Stimulated activated CD4-positive, alpha-beta T cell treated with anti-CD3 and anti-CD28 coated beads, Interleukin-1b, Interleukin-23, amount 100 ng/mL, for 24 hours (primary cell): ENCODE results near the gene RGS17.

ENCODE experiments used
- DNase-seq, 4 experiments: peaks; one replicate each; pipeline ENCODE4 v3.0.0-alpha.2; 2020; ENCODE audit warnings: low read depth in 4 of 4, low spot score in 1 of 4

RGS17 gene

GRCh38 chr6:152959333-152959732, 171.7 kb downstream of the RGS17 start:
- DNase-seq: no peak

- no peak for DNase-seq
These were observed 173.3 kb downstream of the RGS17 start for GRCh38 chr6:152957796-152958195.
